Astrocyte (in vitro differentiated cells and primary cell): ENCODE measurements around the gene MATN1. TPM values are rescaled to one million over a fixed set of nuclear protein-coding genes. Genes with fewer than 3 reads are reported as not detected.

ENCODE experiments used
- DNase-seq: peaks from one replicate; pipeline ENCODE4 v3.0.0-alpha.2; 2010; ENCODE audit warnings: low read depth
- FAIRE-seq: peaks from 2 replicates; lab custom pipeline; 2011; peaks lifted over from hg19 to GRCh38; lab: Jason Lieb, UNC
- H2AFZ ChIP-seq: 2 replicates; pipeline ENCODE4 v1.6.0; 2012; ENCODE audit warnings: low read depth, low read length, inconsistent platforms
- H3K27ac ChIP-seq: 2 replicates; pipeline ENCODE4 v1.5.1; 2011; ENCODE audit warnings: low read depth, low read length, inconsistent platforms
- H3K27me3 ChIP-seq: 2 replicates; pipeline ENCODE4 v1.6.0; 2011; ENCODE audit warnings: low read length, inconsistent platforms; ENCODE audit not compliant: insufficient read depth
- H3K36me3 ChIP-seq: 2 replicates; pipeline ENCODE4 v1.5.1; 2011; ENCODE audit warnings: low read length, inconsistent platforms; ENCODE audit not compliant: insufficient read depth
- H3K4me1 ChIP-seq: 2 replicates; pipeline ENCODE4 v1.5.1; 2011; ENCODE audit warnings: low read length, inconsistent platforms; ENCODE audit not compliant: insufficient read depth
- H3K4me2 ChIP-seq: 2 replicates; pipeline ENCODE4 v1.6.0; 2012; ENCODE audit warnings: low read length, inconsistent platforms
- H3K4me3 ChIP-seq: 2 replicates; pipeline ENCODE4 v1.5.1; 2011; ENCODE audit warnings: low read depth, mild to moderate bottlenecking, low read length, inconsistent platforms; ENCODE audit not compliant: insufficient read depth
- H3K79me2 ChIP-seq: 2 replicates; pipeline ENCODE4 v1.6.0; 2012; ENCODE audit warnings: mild to moderate bottlenecking, low read length, inconsistent platforms; ENCODE audit not compliant: insufficient read depth
- H3K9ac ChIP-seq: 2 replicates; pipeline ENCODE4 v1.6.0; 2012; ENCODE audit warnings: mild to moderate bottlenecking, low read length, inconsistent platforms
- H3K9me3 ChIP-seq: 2 replicates; pipeline ENCODE4 v1.5.1; 2012; ENCODE audit warnings: low read depth, mild to moderate bottlenecking, low read length, inconsistent platforms; ENCODE audit not compliant: insufficient read depth
- H4K20me1 ChIP-seq: 2 replicates; pipeline ENCODE4 v1.6.0; 2012; ENCODE audit warnings: low read length, inconsistent platforms; ENCODE audit not compliant: insufficient read depth
- H3K27ac Mint-ChIP-seq: one replicate; pipeline ENCODE4 v1.8.0; 2021; ENCODE audit warnings: mild to moderate bottlenecking, mixed read lengths; ENCODE audit not compliant: unreplicated experiment
- H3K27me3 Mint-ChIP-seq: one replicate; pipeline ENCODE4 v1.8.0; 2021; ENCODE audit warnings: low read depth, mixed read lengths; ENCODE audit not compliant: unreplicated experiment
- H3K36me3 Mint-ChIP-seq: one replicate; pipeline ENCODE4 v1.8.0; 2021; ENCODE audit warnings: low read depth, mixed read lengths; ENCODE audit not compliant: unreplicated experiment
- H3K4me1 Mint-ChIP-seq: one replicate; pipeline ENCODE4 v1.8.0; 2021; ENCODE audit warnings: low read depth, mixed read lengths; ENCODE audit not compliant: unreplicated experiment
- H3K4me3 Mint-ChIP-seq: one replicate; pipeline ENCODE4 v1.8.0; 2021; ENCODE audit warnings: mild to moderate bottlenecking, moderate library complexity, mixed read lengths; ENCODE audit not compliant: unreplicated experiment
- H3K9me3 Mint-ChIP-seq: one replicate; pipeline ENCODE4 v1.8.0; 2021; ENCODE audit warnings: mild to moderate bottlenecking, mixed read lengths; ENCODE audit not compliant: unreplicated experiment
- CTCF ChIP-seq: IDR thresholded peaks from 2 replicates; pipeline ENCODE4 v1.5.1; 2011; ENCODE audit warnings: low read depth, mild to moderate bottlenecking, inconsistent platforms, low read length, moderate library complexity; ENCODE audit not compliant: insufficient read depth
- EZH2 ChIP-seq: IDR thresholded peaks from 2 replicates; pipeline ENCODE4 v1.6.1; 2012; ENCODE audit warnings: mild to moderate bottlenecking, low read length, inconsistent platforms; ENCODE audit not compliant: insufficient read depth
- total RNA-seq: library from RNA; stranded (reverse); gene quantifications from 2 replicates; pipeline ENCODE4 v1.2.1, GENCODE V29; 2021

The MATN1 gene
- total RNA-seq, 1 donor from 2014 or later = 0.32 TPM

- FAIRE-seq (no peak), DNase-seq (no peak)
- H3K27ac ChIP-seq = no peak overlapping the region
- no peaks in the 10 kb centered on the region for H3K27me3 ChIP-seq
- Mint-ChIP-seq H3K27ac (no peak overlapping the region), H3K4me1 (no peaks in the 10 kb centered on the region), H3K27me3 (peaks cover 10% of the 10 kb centered on the region), H3K4me3 (no peak overlapping the region), H3K9me3 (peaks cover 7% of the 10 kb centered on the region), H3K36me3 (peaks cover 1% of the 10 kb centered on the region)
- H3K9ac ChIP-seq = no peak overlapping the region
- no peak overlapping the region for H2AFZ ChIP-seq
- no peak overlapping the region for H3K4me3 ChIP-seq
- H3K4me2 ChIP-seq = no peak overlapping the region
- no peaks in the 10 kb centered on the region for H3K36me3 ChIP-seq
- H4K20me1 ChIP-seq = no peaks in the 10 kb centered on the region
- TF ChIP-seq EZH2 (no peak), CTCF (no peak)
- no peaks in the 10 kb centered on the region for H3K79me2 ChIP-seq
- peaks cover 7% of the 10 kb centered on the region for H3K9me3 ChIP-seq
- peaks cover 3% of the 10 kb centered on the region for H3K4me1 ChIP-seq
These were observed 48.1 kb downstream of the MATN1 start for GRCh38 chr1:30675289-30675688.

- Mint-ChIP-seq H3K9me3 (peaks cover 2% of the 10 kb centered on the region), H3K27ac (no peak overlapping the region), H3K36me3 (peaks cover 1% of the 10 kb centered on the region), H3K4me1 (no peaks in the 10 kb centered on the region), H3K4me3 (no peak overlapping the region), H3K27me3 (peaks cover 17% of the 10 kb centered on the region)
- H3K79me2 ChIP-seq = no peaks in the 10 kb centered on the region
- H3K9ac ChIP-seq = no peak overlapping the region
- H3K27me3 ChIP-seq = no peaks in the 10 kb centered on the region
- DNase-seq (no peak), FAIRE-seq (no peak)
- H3K4me1 ChIP-seq = peaks cover 6% of the 10 kb centered on the region
- no peak for TF ChIP-seq CTCF
- TF ChIP-seq EZH2 = no peak
- peaks cover 3% of the 10 kb centered on the region for H3K9me3 ChIP-seq
- no peak overlapping the region for H3K4me3 ChIP-seq
- no peak overlapping the region for H2AFZ ChIP-seq
- no peak overlapping the region for H3K4me2 ChIP-seq
- no peaks in the 10 kb centered on the region for H3K36me3 ChIP-seq
- H4K20me1 ChIP-seq = no peaks in the 10 kb centered on the region
- no peak overlapping the region for H3K27ac ChIP-seq
These were observed 50.0 kb downstream of the MATN1 start for GRCh38 chr1:30673395-30673794.

- Mint-ChIP-seq H3K9me3 (peaks cover 2% of the 10 kb centered on the region), H3K4me3 (no peak overlapping the region), H3K27ac (no peak overlapping the region), H3K27me3 (peaks cover 17% of the 10 kb centered on the region), H3K4me1 (no peaks in the 10 kb centered on the region), H3K36me3 (no peaks in the 10 kb centered on the region)
- Histone ChIP-seq H3K36me3 (no peaks in the 10 kb centered on the region), H3K27me3 (no peaks in the 10 kb centered on the region), H3K4me3 (no peak overlapping the region), H3K9me3 (peaks cover 3% of the 10 kb centered on the region), H3K4me1 (peaks cover 9% of the 10 kb centered on the region), H3K4me2 (no peak overlapping the region), H3K27ac (no peak overlapping the region), H2AFZ (no peak overlapping the region), H3K9ac (no peak overlapping the region), H3K79me2 (no peaks in the 10 kb centered on the region), H4K20me1 (no peaks in the 10 kb centered on the region)
- FAIRE-seq (no peak), DNase-seq (no peak)
- TF ChIP-seq CTCF (no peak), EZH2 (no peak)
These were observed 50.7 kb downstream of the MATN1 start for GRCh38 chr1:30672661-30673060.
